GM19452 (cell line): ENCODE results near the gene PACS1.

Experiments used
- ATAC-seq: cut with Tn5 transposase; IDR thresholded peaks from one replicate; pipeline ENCODE4 v1.9.1; 2021; ENCODE audit not compliant: unreplicated experiment

PACS1 gene

DNA sequence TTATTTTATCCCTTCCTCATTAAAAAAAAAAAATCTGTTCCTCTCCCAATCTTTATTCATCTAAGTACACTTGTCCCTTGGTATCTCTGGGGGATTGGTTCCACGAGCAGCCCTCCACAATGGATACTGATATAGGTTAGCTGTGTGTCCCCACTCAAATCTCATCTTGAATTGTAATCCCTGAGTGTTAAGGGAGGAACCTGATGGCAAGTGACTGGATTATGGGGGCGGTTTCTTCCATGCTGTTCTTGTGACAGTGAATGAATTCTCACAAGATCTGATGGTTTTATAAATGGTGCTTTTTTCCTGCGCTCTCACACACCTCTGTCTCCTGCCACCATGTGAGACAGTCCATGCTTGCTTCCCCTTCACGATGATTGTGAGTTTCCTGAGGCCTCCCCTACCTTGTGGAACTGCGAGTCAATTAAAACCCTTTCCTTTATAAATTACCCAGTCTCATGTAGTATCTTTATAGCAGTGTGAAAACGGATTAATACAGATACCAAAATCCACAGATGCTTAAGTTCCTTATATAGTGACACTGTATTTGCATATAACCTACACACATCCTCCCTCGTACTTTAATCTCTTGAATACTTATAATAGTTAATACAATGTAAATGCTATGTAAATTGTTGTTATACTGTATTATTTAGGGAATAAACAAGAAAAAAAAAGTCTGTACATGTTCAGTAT, 62.0 kb downstream of the PACS1 start:
- no peak for ATAC-seq

DNA sequence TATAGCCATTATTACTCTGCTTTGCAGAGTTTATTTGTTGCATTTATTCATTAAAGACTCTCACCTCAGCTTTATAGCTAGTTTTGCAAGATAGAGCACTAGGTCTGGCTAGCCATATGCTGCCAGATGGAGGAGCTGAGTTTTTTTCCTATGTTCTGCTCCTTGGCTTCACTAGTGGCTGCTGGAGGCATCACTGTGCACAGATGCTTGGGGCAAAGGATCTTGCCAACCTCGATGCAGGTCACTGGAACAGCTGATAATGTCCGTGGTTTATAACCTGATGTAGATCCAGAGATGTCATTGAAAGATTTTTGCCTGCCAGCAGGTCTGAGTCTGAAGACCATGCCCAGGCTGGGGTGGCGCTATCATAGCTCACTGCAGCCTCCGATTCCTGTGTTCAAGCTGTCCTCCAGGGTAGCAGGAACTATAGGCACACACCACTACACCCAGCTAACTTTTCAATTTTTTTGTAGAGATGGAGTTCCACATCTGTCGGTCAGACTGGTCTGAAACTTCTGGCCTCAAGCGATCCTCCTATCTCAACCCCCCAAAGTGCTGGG, 63.2 kb downstream of the PACS1 start:
- no peak for ATAC-seq

GRCh38 chr11:66136752-66137123, 66.7 kb downstream of the PACS1 start:
- ATAC-seq, result no peak

DNA sequence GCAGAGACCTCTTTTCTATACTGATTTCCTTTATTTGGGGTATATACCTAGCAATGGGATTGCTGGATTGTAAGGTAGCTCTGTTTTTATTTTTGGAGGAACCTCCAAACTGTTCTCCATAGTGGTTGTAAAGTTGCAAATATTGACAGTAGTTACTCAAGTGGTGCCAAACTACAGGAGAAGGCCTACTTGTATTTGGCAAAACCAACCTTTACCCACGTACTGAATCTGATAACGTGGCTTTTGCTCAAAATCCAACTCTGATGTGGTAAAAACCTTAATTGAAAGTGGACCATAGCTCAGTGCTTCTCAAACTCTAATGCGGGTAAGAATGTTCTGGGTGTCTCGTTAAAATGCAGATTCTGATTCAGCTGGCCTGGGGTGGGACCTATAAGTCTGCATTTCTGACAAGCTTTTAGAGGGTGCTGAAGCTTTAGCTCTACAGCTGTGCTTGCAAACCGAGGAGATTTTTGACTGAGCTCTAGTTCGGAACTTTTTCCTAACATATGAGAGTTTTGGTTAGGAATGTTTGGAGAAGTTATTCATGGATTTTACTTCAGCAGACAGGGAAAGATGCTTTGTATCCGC, 69.8 kb downstream of the PACS1 start:
- no peak for ATAC-seq

GRCh38 chr11:66142370-66143263, 72.5 kb downstream of the PACS1 start:
- ATAC-seq, result no peak

DNA sequence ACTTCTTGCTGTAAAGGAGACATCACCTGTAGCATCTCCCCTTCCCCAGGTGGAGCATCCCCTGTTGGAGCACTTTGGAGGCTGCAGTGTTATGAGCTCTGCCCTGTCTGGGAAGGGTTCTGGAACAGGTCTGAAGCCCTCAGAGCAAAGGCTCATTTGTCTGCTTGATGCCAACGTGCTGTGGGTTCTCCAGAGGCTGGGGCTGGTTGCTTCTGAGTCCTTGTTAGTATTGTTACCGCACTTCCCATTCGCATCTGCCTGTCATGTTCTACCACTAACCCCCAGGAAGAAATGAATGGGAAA, 73.1 kb downstream of the PACS1 start:
- ATAC-seq, result no peak

DNA sequence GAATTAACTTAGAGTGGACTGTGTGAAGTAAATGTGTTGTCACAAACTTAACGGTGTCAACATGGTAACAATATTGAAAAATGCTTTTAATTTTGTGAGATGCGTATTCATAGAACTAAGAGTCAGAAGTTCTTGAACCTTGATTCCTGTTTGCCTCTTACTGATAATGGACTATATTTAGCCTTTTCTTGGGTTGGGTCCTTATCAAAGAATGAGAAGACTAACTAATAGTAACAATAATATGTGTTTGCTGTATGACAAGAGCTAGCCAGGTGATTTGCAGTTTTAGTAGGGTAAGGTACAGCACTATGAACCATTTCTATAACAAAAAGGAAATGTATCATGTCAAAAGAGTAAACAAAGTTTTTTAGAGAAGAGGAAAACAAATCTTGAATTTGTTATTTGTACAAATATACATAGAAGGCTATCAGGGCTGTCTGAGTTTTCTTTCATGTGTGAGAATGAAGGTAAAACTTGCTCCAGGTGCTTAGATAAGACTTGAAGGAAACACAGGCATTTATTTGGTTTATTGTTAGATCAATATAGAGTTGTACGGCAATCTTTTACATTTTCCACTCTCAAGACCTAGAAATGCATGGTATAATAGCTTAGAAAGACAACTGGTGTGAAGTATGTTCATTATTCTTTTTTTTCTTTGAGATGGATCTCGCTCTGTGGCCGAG, 74.1 kb downstream of the PACS1 start:
- ATAC-seq, result no peak

GRCh38 chr11:66146074-66146473, 76.0 kb downstream of the PACS1 start:
- ATAC-seq, result no peak

- no peak for ATAC-seq
These were observed 76.9 kb downstream of the PACS1 start for GRCh38 chr11:66146940-66147339.

DNA sequence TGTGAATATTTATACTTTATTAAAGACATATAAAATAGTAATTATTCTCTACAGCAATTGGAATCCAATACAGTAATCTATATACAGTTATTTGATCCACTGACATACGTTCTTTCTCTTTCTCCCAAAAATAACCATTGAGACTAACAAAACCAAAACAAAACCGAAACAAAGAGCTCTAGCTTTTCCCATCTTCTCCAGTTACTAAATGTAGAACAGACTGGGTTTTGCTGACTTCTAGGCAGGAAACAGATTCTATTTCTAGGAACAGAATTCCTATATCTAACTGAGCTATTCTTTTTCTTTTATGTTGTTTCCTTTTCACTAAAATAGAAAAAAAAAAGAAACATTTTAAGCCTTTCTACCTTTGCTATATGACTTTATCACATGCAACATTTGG, 80.1 kb downstream of the PACS1 start:
- no peak for ATAC-seq

GRCh38 chr11:66150725-66151124, 80.7 kb downstream of the PACS1 start:
- ATAC-seq, result no peak

DNA sequence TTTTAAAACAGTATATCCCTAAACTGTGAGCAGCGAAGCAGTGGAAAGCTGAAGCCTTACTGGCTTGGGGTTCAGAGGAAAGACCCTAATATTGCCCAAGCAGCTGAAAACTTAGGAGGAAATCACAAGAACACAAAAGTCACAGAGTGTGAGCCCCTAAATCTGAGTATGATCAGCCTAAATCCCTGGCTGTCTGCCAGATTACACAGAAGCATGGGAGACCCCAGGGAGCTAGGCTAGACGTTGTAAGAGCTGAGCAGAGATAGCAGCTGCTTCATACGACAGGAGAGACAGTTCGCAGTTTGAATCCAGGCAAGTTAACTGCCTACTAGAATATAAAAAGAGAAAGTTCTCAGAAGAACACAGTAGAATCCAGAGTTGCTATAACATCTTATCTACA, 81.2 kb downstream of the PACS1 start:
- ATAC-seq, result no peak

- no peak for ATAC-seq
These were observed 84.0 kb downstream of the PACS1 start for GRCh38 chr11:66154109-66154508.

DNA sequence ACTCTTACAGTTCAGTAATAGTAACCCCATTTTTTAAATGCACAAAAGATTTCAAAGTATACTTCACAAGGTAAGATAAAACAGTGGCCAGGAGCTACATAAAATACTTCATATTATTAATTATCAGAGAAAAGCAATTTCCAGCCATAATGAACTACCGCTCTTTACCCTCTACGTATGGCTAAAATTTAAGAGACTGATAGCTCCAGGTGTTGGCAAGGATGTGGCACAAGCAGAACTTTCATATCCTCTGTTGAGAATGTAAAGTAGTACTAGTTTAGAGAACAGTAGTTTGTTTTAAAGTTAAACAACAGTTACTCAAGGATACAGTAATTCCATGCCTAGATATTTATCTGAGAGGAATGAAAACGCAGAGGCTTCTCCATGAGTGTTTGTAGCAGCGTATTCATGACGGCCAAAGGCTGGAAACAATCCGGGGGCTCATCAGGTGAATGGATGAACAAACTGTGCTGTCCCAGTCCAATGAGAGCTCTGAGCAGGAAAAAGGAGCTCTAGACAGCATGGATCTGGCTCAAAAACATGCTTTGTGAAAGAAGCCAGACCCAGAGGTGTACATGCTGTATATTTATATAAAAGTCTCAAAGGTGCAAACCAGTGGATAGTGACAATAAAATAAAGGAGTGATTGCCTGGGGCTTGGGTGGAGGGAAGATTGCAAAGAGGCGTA, 85.5 kb downstream of the PACS1 start:
- ATAC-seq, result no peak

GRCh38 chr11:66157182-66157864, 87.3 kb downstream of the PACS1 start:
- no peak for ATAC-seq

GRCh38 chr11:66158156-66158555, 88.1 kb downstream of the PACS1 start:
- no peak for ATAC-seq

DNA sequence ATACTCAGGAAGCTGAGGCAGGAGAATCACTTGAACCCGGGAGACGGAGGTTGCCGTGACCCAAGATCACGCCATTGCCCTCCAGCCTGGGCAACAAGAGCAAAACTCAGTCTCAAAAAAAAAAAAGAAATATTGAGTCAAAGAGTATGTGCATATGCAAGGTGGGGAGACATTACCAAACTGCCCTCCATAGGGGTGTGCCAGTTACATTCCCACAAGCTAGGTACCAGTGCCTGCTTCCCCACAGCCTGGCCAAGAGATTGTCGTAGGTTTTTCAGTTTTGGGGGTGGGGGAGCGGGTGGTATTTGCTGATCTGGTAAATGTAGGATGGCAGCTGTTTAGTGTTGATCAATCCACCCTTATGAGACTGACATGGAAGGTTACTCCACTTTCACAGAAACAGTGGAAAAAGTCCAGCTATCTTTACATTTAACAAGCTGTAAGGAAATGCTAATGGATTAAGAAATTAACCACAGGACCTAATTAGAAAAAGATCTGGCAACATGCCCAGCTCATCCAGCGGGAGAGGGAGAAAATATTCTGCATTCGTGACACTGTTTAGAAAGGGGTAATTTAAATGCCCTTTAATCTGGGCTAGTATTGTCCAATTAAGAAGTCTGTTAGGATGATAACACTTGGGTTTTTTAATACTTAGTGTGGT, 89.4 kb downstream of the PACS1 start:
- ATAC-seq, result no peak

GRCh38 chr11:66160709-66161108, 90.6 kb downstream of the PACS1 start:
- no peak for ATAC-seq

DNA sequence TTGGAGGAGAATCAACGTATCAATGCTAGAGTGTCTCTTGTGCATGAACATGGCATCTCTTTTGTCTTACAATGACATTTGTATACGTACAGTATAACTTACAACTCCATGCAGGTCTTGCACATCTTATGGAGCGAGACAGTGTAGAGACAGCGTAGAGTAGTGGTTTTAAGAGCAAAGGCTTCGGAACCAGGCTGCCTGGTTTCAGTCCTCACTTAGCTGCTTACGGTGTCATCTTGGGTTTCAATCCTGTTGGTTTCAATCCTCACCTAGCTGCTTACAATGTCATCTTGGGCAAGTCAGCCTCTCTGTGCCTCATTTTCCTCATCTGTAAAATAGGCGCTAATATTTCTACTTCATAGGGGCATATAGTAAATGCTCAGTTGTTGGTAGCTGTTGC, 98.2 kb downstream of the PACS1 start:
- ATAC-seq, result no peak

DNA sequence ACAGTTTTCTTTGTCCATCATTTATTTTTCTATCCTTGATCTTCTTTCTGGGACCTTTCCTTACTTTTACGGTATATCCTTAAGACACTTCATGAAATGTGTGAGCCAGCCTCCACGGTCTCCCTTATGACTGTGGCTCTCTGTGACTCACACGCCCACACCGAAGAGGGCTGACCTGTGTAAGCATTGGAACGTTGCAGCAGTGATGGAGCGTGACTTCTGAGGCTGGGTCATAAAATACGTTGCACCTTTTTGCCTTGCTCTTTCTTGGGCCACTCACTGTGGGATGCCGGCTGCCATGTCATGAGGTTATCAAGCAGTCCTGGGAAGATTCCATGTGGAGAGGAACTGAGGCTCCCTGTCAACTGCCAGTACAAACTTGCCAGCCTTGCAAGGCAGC, 102.1 kb downstream of the PACS1 start:
- ATAC-seq, result no peak
